ENCODE results near the gene PHACTR2.

DNA sequence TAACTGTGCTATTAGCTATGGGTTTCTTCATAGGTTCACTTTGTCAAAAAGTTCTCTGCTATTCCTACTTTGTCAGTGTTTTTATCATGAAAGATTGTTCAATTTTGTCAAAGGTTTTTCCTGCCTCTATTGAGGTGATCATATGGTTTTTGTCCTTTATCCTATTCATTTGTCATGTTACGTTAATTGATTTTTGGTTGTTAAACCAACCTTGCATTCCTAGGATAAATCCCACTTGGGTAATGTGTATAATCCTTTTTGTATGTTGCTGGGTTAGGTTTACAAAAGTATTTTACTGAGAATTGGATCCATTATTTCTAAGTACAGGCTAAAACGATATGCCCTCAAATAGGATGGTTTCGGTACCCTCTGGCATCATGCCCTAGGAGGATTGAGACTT, 5.0 kb downstream of the PHACTR2 start:
- TF ChIP-seq, protein P1, sequence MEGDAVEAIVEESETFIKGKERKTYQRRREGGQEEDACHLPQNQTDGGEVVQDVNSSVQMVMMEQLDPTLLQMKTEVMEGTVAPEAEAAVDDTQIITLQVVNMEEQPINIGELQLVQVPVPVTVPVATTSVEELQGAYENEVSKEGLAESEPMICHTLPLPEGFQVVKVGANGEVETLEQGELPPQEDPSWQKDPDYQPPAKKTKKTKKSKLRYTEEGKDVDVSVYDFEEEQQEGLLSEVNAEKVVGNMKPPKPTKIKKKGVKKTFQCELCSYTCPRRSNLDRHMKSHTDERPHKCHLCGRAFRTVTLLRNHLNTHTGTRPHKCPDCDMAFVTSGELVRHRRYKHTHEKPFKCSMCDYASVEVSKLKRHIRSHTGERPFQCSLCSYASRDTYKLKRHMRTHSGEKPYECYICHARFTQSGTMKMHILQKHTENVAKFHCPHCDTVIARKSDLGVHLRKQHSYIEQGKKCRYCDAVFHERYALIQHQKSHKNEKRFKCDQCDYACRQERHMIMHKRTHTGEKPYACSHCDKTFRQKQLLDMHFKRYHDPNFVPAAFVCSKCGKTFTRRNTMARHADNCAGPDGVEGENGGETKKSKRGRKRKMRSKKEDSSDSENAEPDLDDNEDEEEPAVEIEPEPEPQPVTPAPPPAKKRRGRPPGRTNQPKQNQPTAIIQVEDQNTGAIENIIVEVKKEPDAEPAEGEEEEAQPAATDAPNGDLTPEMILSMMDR (conservative IDR thresholded peaks at IDR 0.05) = no peak
- no peak for TF ChIP-seq ZFX (IDR thresholded peaks at IDR 0.05)
